ENCODE results near the gene TAF10.

Gene TAF10

GRCh38 chr11:6632116-6633073 is 20.4 kb upstream of the TAF10 start:
- no peak overlapping the region for H3K27ac ChIP-seq (replicated peaks)
- DNase-seq (ENCODE audit: low read depth in 1 of 2, low spot score in 1 of 2), result no peak
- H3K4me3 ChIP-seq (replicated peaks; ENCODE audit: insufficient read depth, low read length), result no peak overlapping the region
- H3K27me3 ChIP-seq (ENCODE audit: insufficient read depth, poor library complexity, severe bottlenecking), result no peaks in the 10 kb centered on the region
- no peak for TF ChIP-seq SPI1 (IDR thresholded peaks at IDR 0.05; ENCODE audit: borderline replicate concordance, low read depth)
- TF ChIP-seq GABPA (IDR thresholded peaks at IDR 0.05; ENCODE audit: low read depth), result no peak
- TF ChIP-seq CTCF (IDR thresholded peaks at IDR 0.05; ENCODE audit: insufficient read depth, low read length), result no peak
- no peak for TF ChIP-seq REST (IDR thresholded peaks at IDR 0.05; ENCODE audit: insufficient replicate concordance, low read depth)
- no peak for TF ChIP-seq POLR2AphosphoS5 (IDR thresholded peaks at IDR 0.05; ENCODE audit: low read depth)

GRCh38 chr11:6631361-6631890 is 19.4 kb upstream of the TAF10 start:
- no peak for TF ChIP-seq SPI1 (IDR thresholded peaks at IDR 0.05; ENCODE audit: borderline replicate concordance, low read depth)
- no peak for DNase-seq (ENCODE audit: low read depth in 1 of 2, low spot score in 1 of 2)
- Histone ChIP-seq H3K4me3 (replicated peaks; ENCODE audit: insufficient read depth, low read length) (no peak overlapping the region), H3K27ac (replicated peaks) (no peak overlapping the region), H3K27me3 (ENCODE audit: insufficient read depth, poor library complexity, severe bottlenecking) (no peaks in the 10 kb centered on the region)

GRCh38 chr11:6630632-6631291 is 18.7 kb upstream of the TAF10 start:
- TF ChIP-seq SPI1 (IDR thresholded peaks at IDR 0.05; ENCODE audit: borderline replicate concordance, low read depth) (no peak), POLR2AphosphoS5 (IDR thresholded peaks at IDR 0.05; ENCODE audit: low read depth) (no peak), CTCF (IDR thresholded peaks at IDR 0.05; ENCODE audit: insufficient read depth, low read length) (no peak), REST (IDR thresholded peaks at IDR 0.05; ENCODE audit: insufficient replicate concordance, low read depth) (no peak), GABPA (IDR thresholded peaks at IDR 0.05; ENCODE audit: low read depth) (no peak)
- no peaks in the 10 kb centered on the region for H3K27me3 ChIP-seq (ENCODE audit: insufficient read depth, poor library complexity, severe bottlenecking)
- H3K4me3 ChIP-seq (replicated peaks; ENCODE audit: insufficient read depth, low read length), result no peak overlapping the region
- no peak overlapping the region for H3K27ac ChIP-seq (replicated peaks)
- DNase-seq (ENCODE audit: low read depth in 1 of 2, low spot score in 1 of 2), result no peak
